ENCODE results near the gene TCHHL1.

TCHHL1 gene

GRCh38 chr1:152109998-152110294 is 21.1 kb upstream of the TCHHL1 start:
- H3K9me3 ChIP-seq (ENCODE audit: low read length) = no peaks in the 10 kb centered on the region
- no peak for TF ChIP-seq CTCF (IDR thresholded peaks at IDR 0.05; ENCODE audit: low read length)
- no peak for TF ChIP-seq EZH2 (IDR thresholded peaks at IDR 0.05; ENCODE audit: borderline replicate concordance, low read length)
- no peaks in the 10 kb centered on the region for H3K4me1 ChIP-seq (ENCODE audit: insufficient read depth, low read length, severe bottlenecking)
- H3K36me3 ChIP-seq (ENCODE audit: insufficient read depth, low read length) = no peaks in the 10 kb centered on the region
- no peak overlapping the region for H3K4me3 ChIP-seq (ENCODE audit: low read depth, low read length, poor library complexity, severe bottlenecking)
- H3K27ac ChIP-seq (ENCODE audit: low read depth, low read length, poor library complexity, severe bottlenecking) = no peak overlapping the region
- no peaks in the 10 kb centered on the region for H4K20me1 ChIP-seq (ENCODE audit: insufficient read depth, low read length)
- no peak overlapping the region for H3K9ac ChIP-seq (ENCODE audit: low read length)
- H3K27me3 ChIP-seq (ENCODE audit: insufficient read depth, low read length) = no peaks in the 10 kb centered on the region
- no peak overlapping the region for H3K4me2 ChIP-seq (ENCODE audit: low read length)
- no peak overlapping the region for H2AFZ ChIP-seq (ENCODE audit: low read length)
- no peaks in the 10 kb centered on the region for H3K79me2 ChIP-seq (ENCODE audit: insufficient read depth, low read length)
- H3F3A ChIP-seq (ENCODE audit: insufficient read depth, low read length) = no peaks in the 10 kb centered on the region
- H3K9me2 ChIP-seq (ENCODE audit: low read depth, low read length) = no peaks in the 10 kb centered on the region

- H3F3A ChIP-seq (ENCODE audit: insufficient read depth, low read length) = no peaks in the 10 kb centered on the region
Observed at GRCh38 chr1:152109231-152109997, 20.6 kb upstream of the TCHHL1 start.

GRCh38 chr1:152108882-152109222 is 20.0 kb upstream of the TCHHL1 start:
- Histone ChIP-seq H3K4me2 (ENCODE audit: low read length) (no peak overlapping the region), H3K36me3 (ENCODE audit: insufficient read depth, low read length) (no peaks in the 10 kb centered on the region), H3F3A (ENCODE audit: insufficient read depth, low read length) (no peaks in the 10 kb centered on the region), H3K4me3 (ENCODE audit: low read depth, low read length, poor library complexity, severe bottlenecking) (no peak overlapping the region), H3K9me3 (ENCODE audit: low read length) (no peaks in the 10 kb centered on the region), H2AFZ (ENCODE audit: low read length) (no peak overlapping the region), H3K4me1 (ENCODE audit: insufficient read depth, low read length, severe bottlenecking) (no peaks in the 10 kb centered on the region), H4K20me1 (ENCODE audit: insufficient read depth, low read length) (no peaks in the 10 kb centered on the region), H3K27ac (ENCODE audit: low read depth, low read length, poor library complexity, severe bottlenecking) (no peak overlapping the region), H3K79me2 (ENCODE audit: insufficient read depth, low read length) (no peaks in the 10 kb centered on the region), H3K9ac (ENCODE audit: low read length) (no peak overlapping the region), H3K9me2 (ENCODE audit: low read depth, low read length) (no peaks in the 10 kb centered on the region), H3K27me3 (ENCODE audit: insufficient read depth, low read length) (no peaks in the 10 kb centered on the region)
- TF ChIP-seq EZH2 (IDR thresholded peaks at IDR 0.05; ENCODE audit: borderline replicate concordance, low read length) = no peak
- TF ChIP-seq CTCF (IDR thresholded peaks at IDR 0.05; ENCODE audit: low read length) = no peak

More at GRCh38 chr1:152109231-152109997, 20.6 kb upstream of the TCHHL1 start:
- H3K27me3 ChIP-seq (ENCODE audit: insufficient read depth, low read length) = no peaks in the 10 kb centered on the region
- no peaks in the 10 kb centered on the region for H3K79me2 ChIP-seq (ENCODE audit: insufficient read depth, low read length)
- no peak overlapping the region for H2AFZ ChIP-seq (ENCODE audit: low read length)
- H3K9ac ChIP-seq (ENCODE audit: low read length) = no peak overlapping the region
- H3K9me2 ChIP-seq (ENCODE audit: low read depth, low read length) = no peaks in the 10 kb centered on the region
- no peak overlapping the region for H3K4me2 ChIP-seq (ENCODE audit: low read length)
- H3K36me3 ChIP-seq (ENCODE audit: insufficient read depth, low read length) = no peaks in the 10 kb centered on the region
- no peaks in the 10 kb centered on the region for H3K4me1 ChIP-seq (ENCODE audit: insufficient read depth, low read length, severe bottlenecking)
- H3K27ac ChIP-seq (ENCODE audit: low read depth, low read length, poor library complexity, severe bottlenecking) = no peak overlapping the region
- H3K9me3 ChIP-seq (ENCODE audit: low read length) = no peaks in the 10 kb centered on the region
- no peaks in the 10 kb centered on the region for H4K20me1 ChIP-seq (ENCODE audit: insufficient read depth, low read length)
- no peak overlapping the region for H3K4me3 ChIP-seq (ENCODE audit: low read depth, low read length, poor library complexity, severe bottlenecking)
- TF ChIP-seq CTCF (IDR thresholded peaks at IDR 0.05; ENCODE audit: low read length) (no peak), EZH2 (IDR thresholded peaks at IDR 0.05; ENCODE audit: borderline replicate concordance, low read length) (no peak)

All from OCI-LY1 (cell line).